IMR-90 (cell line): Measurements from ENCODE around the gene PRR33. TPM values are rescaled to one million over a fixed set of nuclear protein-coding genes. Genes with fewer than 3 reads are reported as not detected.

ENCODE experiments used
- ATAC-seq: fragments of 200-7000 bp; cut with Tn5 transposase; 2 replicates; pipeline ENCODE4 v1.9.1; 2020; ENCODE audit warnings: low read depth, mild to moderate bottlenecking, moderate library complexity
- BruUV-seq: library from RNA; stranded (reverse); fragments of 400-500 nt; replicated peaks from 2 replicates; lab custom pipeline; 2021; lab: Mats Ljungman, UMichigan
- CTCF ChIA-PET: fragments of 300-600 bp; formaldehyde crosslinking; extraction: SDS; loops from one replicate; lab custom pipeline; 2021; ENCODE audit warnings: antibody characterized with exemption; lab: Yijun Ruan, JAX
- POLR2A ChIA-PET: fragments of 300-600 bp; sonication (Branson Sonifier 250); formaldehyde crosslinking; loops from one replicate; lab custom pipeline; 2022; ENCODE audit warnings: antibody characterized with exemption; ENCODE audit not compliant: unreplicated experiment; lab: Charles Lee
- DNase-seq: peaks from one replicate; pipeline ENCODE4 v3.0.0; 2013
- H2AFZ ChIP-seq: replicated peaks from 2 replicates; pipeline ENCODE3; 2013; ENCODE audit warnings: low read length, mild to moderate bottlenecking; ENCODE audit not compliant: poor library complexity
- H2AK5ac ChIP-seq: 2 replicates; pipeline ENCODE4 v1.6.1; 2013; ENCODE audit warnings: low read depth, low read length, inconsistent platforms
- H2AK9ac ChIP-seq: replicated peaks from 2 replicates; pipeline ENCODE3; 2013; ENCODE audit warnings: mild to moderate bottlenecking, low read depth, low read length, moderate library complexity; ENCODE audit not compliant: poor library complexity
- H2BK120ac ChIP-seq: 2 replicates; pipeline ENCODE4 v1.6.1; 2013; ENCODE audit warnings: low read depth, low read length, inconsistent platforms
- H2BK15ac ChIP-seq: 3 replicates; pipeline ENCODE4 v1.6.1; 2013; ENCODE audit warnings: low read depth, low read length, inconsistent platforms
- H2BK20ac ChIP-seq: 2 replicates; pipeline ENCODE4 v1.6.1; 2013; ENCODE audit warnings: low read depth, mild to moderate bottlenecking, inconsistent platforms, low read length, moderate library complexity
- H2BK5ac ChIP-seq: 2 replicates; pipeline ENCODE4 v1.6.1; 2013; ENCODE audit warnings: mild to moderate bottlenecking, low read depth, low read length, inconsistent platforms; ENCODE audit not compliant: poor library complexity, severe bottlenecking
- H3K14ac ChIP-seq: replicated peaks from 2 replicates; pipeline ENCODE4 v1.6.1; 2013; ENCODE audit warnings: low read depth, low read length, inconsistent platforms
- H3K18ac ChIP-seq: 2 replicates; pipeline ENCODE4 v1.6.1; 2013; ENCODE audit warnings: low read depth, low read length, control low read depth
- H3K23ac ChIP-seq: 2 replicates; pipeline ENCODE4 v1.6.1; 2013; ENCODE audit warnings: low read depth, low read length, inconsistent platforms
- H3K27ac ChIP-seq: 2 replicates; pipeline ENCODE4 v1.5.1; 2013; ENCODE audit warnings: mild to moderate bottlenecking, control low read depth, low read length; ENCODE audit not compliant: insufficient read depth
- H3K27me3 ChIP-seq: 2 replicates; pipeline ENCODE4 v1.6.1; 2013; ENCODE audit warnings: low read length; ENCODE audit not compliant: control insufficient read depth, insufficient read depth
- H3K36me3 ChIP-seq: 2 replicates; pipeline ENCODE4 v1.6.1; 2013; ENCODE audit warnings: low read length, mixed read lengths; ENCODE audit not compliant: control insufficient read depth, insufficient read depth
- H3K4ac ChIP-seq: 2 replicates; pipeline ENCODE4 v1.6.1; 2013; ENCODE audit warnings: low read depth, low read length, inconsistent platforms
- H3K4me1 ChIP-seq: 2 replicates; pipeline ENCODE4 v1.6.1; 2013; ENCODE audit warnings: low read length, mixed read lengths; ENCODE audit not compliant: control insufficient read depth, insufficient read depth
- H3K4me2 ChIP-seq: 2 replicates; pipeline ENCODE4 v1.6.1; 2013; ENCODE audit warnings: low read depth, mild to moderate bottlenecking, control low read depth, low read length, moderate library complexity
- H3K4me3 ChIP-seq: 2 replicates; pipeline ENCODE4 v1.5.1; 2013; ENCODE audit warnings: low read depth, mild to moderate bottlenecking, control low read depth, low read length, moderate library complexity; ENCODE audit not compliant: insufficient read depth
- H3K56ac ChIP-seq: 2 replicates; pipeline ENCODE4 v1.6.1; 2013; ENCODE audit warnings: low read length, inconsistent platforms; ENCODE audit not compliant: insufficient read depth; ENCODE audit errors: extremely low read depth
- H3K79me1 ChIP-seq, 2 experiments: 2 replicates each; pipeline ENCODE4 v1.6.1; 2013; ENCODE audit warnings: low read length in 2 of 2, inconsistent platforms in 1 of 2, low read depth in 1 of 2
- H3K9ac ChIP-seq: 2 replicates; pipeline ENCODE4 v1.6.1; 2013; ENCODE audit warnings: low read depth, low read length, control low read depth
- H3K9me1 ChIP-seq: 2 replicates; pipeline ENCODE4 v1.6.1; 2013; ENCODE audit warnings: low read length, inconsistent platforms; ENCODE audit not compliant: insufficient read depth
- H3K9me3 ChIP-seq: 2 replicates; pipeline ENCODE4 v1.6.1; 2013; ENCODE audit warnings: low read length; ENCODE audit not compliant: control insufficient read depth, insufficient read depth
- H4K20me1 ChIP-seq: 2 replicates; pipeline ENCODE4 v1.6.1; 2013; ENCODE audit warnings: low read length, inconsistent platforms; ENCODE audit not compliant: insufficient read depth
- H4K5ac ChIP-seq: 2 replicates; pipeline ENCODE4 v1.6.1; 2013; ENCODE audit warnings: mild to moderate bottlenecking, low read depth, low read length, control low read depth
- H4K8ac ChIP-seq, 2 experiments: 2 replicates each; pipeline ENCODE4 v1.6.1; 2013; ENCODE audit warnings: low read depth in 2 of 2, low read length in 2 of 2, control low read depth in 1 of 2, inconsistent platforms in 1 of 2
- H4K91ac ChIP-seq: 2 replicates; pipeline ENCODE4 v1.6.1; 2013; ENCODE audit warnings: low read depth, low read length, inconsistent platforms; ENCODE audit not compliant: insufficient read depth
- BHLHE40 ChIP-seq: fragments of 150-350 bp; IDR thresholded peaks from 2 replicates; pipeline ENCODE4 v1.6.1; 2016; ENCODE audit warnings: mild to moderate bottlenecking, low read depth, low read length
- CEBPB ChIP-seq: IDR thresholded peaks from 2 replicates; pipeline ENCODE4 v1.6.1; 2012; ENCODE audit warnings: low read depth, low read length, improper control_type of control experiment
- CHD1 ChIP-seq: IDR thresholded peaks from 2 replicates; pipeline ENCODE4 v1.6.1; 2012; ENCODE audit warnings: low read depth, low read length, improper control_type of control experiment
- FOS ChIP-seq: fragments of 150-350 bp; IDR thresholded peaks from 2 replicates; pipeline ENCODE4 v1.6.1; 2016; ENCODE audit warnings: low read depth, low read length
- MAFK ChIP-seq: IDR thresholded peaks from 2 replicates; pipeline ENCODE4 v1.6.1; 2012; ENCODE audit warnings: low read depth, low read length, improper control_type of control experiment
- MAZ ChIP-seq: IDR thresholded peaks from 2 replicates; pipeline ENCODE4 v1.6.1; 2012; ENCODE audit warnings: low read depth, mild to moderate bottlenecking, low read length, improper control_type of control experiment, moderate library complexity, borderline replicate concordance
- MXI1 ChIP-seq: IDR thresholded peaks from 2 replicates; pipeline ENCODE4 v1.6.1; 2012; ENCODE audit warnings: low read depth, mild to moderate bottlenecking, low read length, moderate library complexity, borderline replicate concordance
- NFE2L2 ChIP-seq: fragments of 150-350 bp; IDR thresholded peaks from 2 replicates; pipeline ENCODE4 v1.6.1; 2016; ENCODE audit warnings: low read depth, mild to moderate bottlenecking, low read length
- POLR2A ChIP-seq: IDR thresholded peaks from 2 replicates; pipeline ENCODE4 v1.6.1; 2012; ENCODE audit warnings: mild to moderate bottlenecking, low read depth, low read length
- RAD21 ChIP-seq: IDR thresholded peaks from 2 replicates; pipeline ENCODE4 v1.6.1; 2012; ENCODE audit warnings: low read length, improper control_type of control experiment
- RCOR1 ChIP-seq: IDR thresholded peaks from 2 replicates; pipeline ENCODE4 v1.6.1; 2012; ENCODE audit warnings: mild to moderate bottlenecking, low read length, improper control_type of control experiment; ENCODE audit not compliant: insufficient replicate concordance
- RFX5 ChIP-seq: IDR thresholded peaks from 2 replicates; pipeline ENCODE4 v1.8.0; 2012; ENCODE audit warnings: low read depth, mild to moderate bottlenecking, low read length, moderate library complexity
- SMC3 ChIP-seq: fragments of 150-350 bp; IDR thresholded peaks from 2 replicates; pipeline ENCODE4 v1.6.1; 2016; ENCODE audit warnings: low read depth, mild to moderate bottlenecking, antibody characterized with exemption, low read length, moderate library complexity
- WGBS, 2 experiments: methylation state at CpG; one replicate each; pipeline versions ENCODE4 v1.1.5 to v1.1.7; 2013; ENCODE audit warnings: missing lambda C conversion rate in 2 of 2; ENCODE audit not compliant: insufficient read length in 1 of 2; ENCODE audit errors: extremely low coverage in 2 of 2; 5-methylcytosine and 5-hydroxymethylcytosine counted together
- dilution Hi-C: fragments of 300-500 bp; cut with HindIII; formaldehyde crosslinking; loops from one replicate; pipeline ENCODE4 v1.14.3; 2018; ENCODE audit warnings: low sequenced_read_pairs; ENCODE audit not compliant: unreplicated experiment
- in situ Hi-C: fragments of 300-500 bp; cut with MboI; formaldehyde crosslinking; loops from 3 replicates; pipeline ENCODE4 v1.14.3; 2019; ENCODE audit warnings: low sequenced_read_pairs, inconsistent platforms, mixed read lengths
- intact Hi-C: fragments of 100-400 bp; cut with micrococcal nuclease; formaldehyde crosslinking; loops from 2 replicates; pipeline ENCODE4 v1.10.0; 2022
- polyA plus RNA-seq, 3 experiments: library from polyadenylated mRNA; depleted of rRNA; stranded (reverse); fragments of >200 nt; gene quantifications; 2 replicates each; pipeline ENCODE4 v1.2.3, GENCODE V29; 2012; ENCODE audit warnings: low replicate concordance in 1 of 3
- total RNA-seq: library from RNA; depleted of rRNA; stranded (reverse); fragments of >200 nt; gene quantifications from 2 replicates; pipeline ENCODE4 v1.2.3, GENCODE V29; 2012
- TF ChIP-seq, protein P1 (sequence below): fragments of 150-350 bp; IDR thresholded peaks from 2 replicates; pipeline ENCODE4 v1.6.1; 2016; ENCODE audit warnings: low read depth, mild to moderate bottlenecking, low read length, moderate library complexity, borderline replicate concordance
- TF ChIP-seq, protein P2 (sequence below): conservative IDR thresholded peaks from 2 replicates; pipeline ENCODE4 v1.5.1; 2012; ENCODE audit warnings: mild to moderate bottlenecking, low read depth, low read length, improper control_type of control experiment
- TF ChIP-seq, protein P3 (sequence below): fragments of 150-350 bp; IDR thresholded peaks from 2 replicates; pipeline ENCODE4 v1.6.1; 2017; ENCODE audit warnings: mild to moderate bottlenecking, antibody characterized with exemption, low read length, low read depth

The PRR33 gene
- total and polyA plus RNA-seq, 2 of the 4 experiments (the other 2 are of a cell fraction): not detected

DNA sequence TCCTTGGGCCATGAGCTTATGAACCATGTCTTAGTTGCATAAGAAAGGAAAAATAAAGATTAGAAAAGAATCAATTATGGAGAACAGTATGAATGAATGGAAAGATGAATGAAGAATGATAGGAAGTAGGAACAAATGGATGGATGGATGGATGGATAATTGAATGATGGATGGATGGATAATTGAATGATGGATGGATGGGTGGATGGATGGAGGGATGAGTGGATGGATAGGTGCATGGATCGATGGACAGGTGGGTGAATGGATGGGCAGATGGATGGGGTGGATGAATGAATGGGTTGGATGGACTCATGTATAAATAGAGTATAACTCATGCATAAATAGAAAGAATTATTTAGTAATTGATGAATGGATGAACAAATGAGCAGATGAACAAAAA is 31.6 kb downstream of the PRR33 start:
- DNase-seq (no peak), ATAC-seq (no peak)
- H2AFZ ChIP-seq: no peak overlapping the region
- no peak overlapping the region for H4K5ac ChIP-seq
- H3K27ac ChIP-seq: no peak overlapping the region
- peaks cover 26% of the 10 kb centered on the region for H3K27me3 ChIP-seq
- intact Hi-C loops: no loop called here
- no peak overlapping the region for H3K14ac ChIP-seq
- CTCF ChIA-PET: no interaction called here
- in situ Hi-C loops: no loop called here
- dilution Hi-C loops: no loop called here
- no peak overlapping the region for H2AK9ac ChIP-seq
- H3K9ac ChIP-seq: no peak overlapping the region
- TF ChIP-seq RAD21 (no peak), NFE2L2 (no peak), FOS (no peak), POLR2A (no peak), MAFK (no peak), RFX5 (no peak), CHD1 (no peak), MAZ (no peak), BHLHE40 (no peak), SMC3 (no peak), RCOR1 (no peak), CEBPB (no peak), MXI1 (no peak)
- TF ChIP-seq, protein P1, sequence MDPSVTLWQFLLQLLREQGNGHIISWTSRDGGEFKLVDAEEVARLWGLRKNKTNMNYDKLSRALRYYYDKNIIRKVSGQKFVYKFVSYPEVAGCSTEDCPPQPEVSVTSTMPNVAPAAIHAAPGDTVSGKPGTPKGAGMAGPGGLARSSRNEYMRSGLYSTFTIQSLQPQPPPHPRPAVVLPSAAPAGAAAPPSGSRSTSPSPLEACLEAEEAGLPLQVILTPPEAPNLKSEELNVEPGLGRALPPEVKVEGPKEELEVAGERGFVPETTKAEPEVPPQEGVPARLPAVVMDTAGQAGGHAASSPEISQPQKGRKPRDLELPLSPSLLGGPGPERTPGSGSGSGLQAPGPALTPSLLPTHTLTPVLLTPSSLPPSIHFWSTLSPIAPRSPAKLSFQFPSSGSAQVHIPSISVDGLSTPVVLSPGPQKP: no peak
- TF ChIP-seq, protein P2, sequence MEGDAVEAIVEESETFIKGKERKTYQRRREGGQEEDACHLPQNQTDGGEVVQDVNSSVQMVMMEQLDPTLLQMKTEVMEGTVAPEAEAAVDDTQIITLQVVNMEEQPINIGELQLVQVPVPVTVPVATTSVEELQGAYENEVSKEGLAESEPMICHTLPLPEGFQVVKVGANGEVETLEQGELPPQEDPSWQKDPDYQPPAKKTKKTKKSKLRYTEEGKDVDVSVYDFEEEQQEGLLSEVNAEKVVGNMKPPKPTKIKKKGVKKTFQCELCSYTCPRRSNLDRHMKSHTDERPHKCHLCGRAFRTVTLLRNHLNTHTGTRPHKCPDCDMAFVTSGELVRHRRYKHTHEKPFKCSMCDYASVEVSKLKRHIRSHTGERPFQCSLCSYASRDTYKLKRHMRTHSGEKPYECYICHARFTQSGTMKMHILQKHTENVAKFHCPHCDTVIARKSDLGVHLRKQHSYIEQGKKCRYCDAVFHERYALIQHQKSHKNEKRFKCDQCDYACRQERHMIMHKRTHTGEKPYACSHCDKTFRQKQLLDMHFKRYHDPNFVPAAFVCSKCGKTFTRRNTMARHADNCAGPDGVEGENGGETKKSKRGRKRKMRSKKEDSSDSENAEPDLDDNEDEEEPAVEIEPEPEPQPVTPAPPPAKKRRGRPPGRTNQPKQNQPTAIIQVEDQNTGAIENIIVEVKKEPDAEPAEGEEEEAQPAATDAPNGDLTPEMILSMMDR: no peak
- TF ChIP-seq, protein P3, sequence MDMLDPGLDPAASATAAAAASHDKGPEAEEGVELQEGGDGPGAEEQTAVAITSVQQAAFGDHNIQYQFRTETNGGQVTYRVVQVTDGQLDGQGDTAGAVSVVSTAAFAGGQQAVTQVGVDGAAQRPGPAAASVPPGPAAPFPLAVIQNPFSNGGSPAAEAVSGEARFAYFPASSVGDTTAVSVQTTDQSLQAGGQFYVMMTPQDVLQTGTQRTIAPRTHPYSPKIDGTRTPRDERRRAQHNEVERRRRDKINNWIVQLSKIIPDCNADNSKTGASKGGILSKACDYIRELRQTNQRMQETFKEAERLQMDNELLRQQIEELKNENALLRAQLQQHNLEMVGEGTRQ: no peak
- no peak overlapping the region for H3K4ac ChIP-seq
- no peak overlapping the region for H4K8ac ChIP-seq
- H3K9me1 ChIP-seq: peaks cover 4% of the 10 kb centered on the region
- BruUV-seq: no TSS peak
- no peak overlapping the region for H3K23ac ChIP-seq
- no peak overlapping the region for H3K4me2 ChIP-seq
- H2AK5ac ChIP-seq: no peak overlapping the region
- H2BK120ac ChIP-seq: no peak overlapping the region
- no peaks in the 10 kb centered on the region for H3K36me3 ChIP-seq
- H2BK20ac ChIP-seq: no peak overlapping the region
- POLR2A ChIA-PET: no interaction called here
- no peak overlapping the region for H3K56ac ChIP-seq
- peaks cover 14% of the 10 kb centered on the region for H3K4me1 ChIP-seq
- H3K79me1 ChIP-seq: no peaks in the 10 kb centered on the region
- H2BK5ac ChIP-seq: no peak overlapping the region
- H2BK15ac ChIP-seq: no peak overlapping the region
- H3K4me3 ChIP-seq: no peak overlapping the region
- H3K9me3 ChIP-seq: no peaks in the 10 kb centered on the region
- H4K20me1 ChIP-seq: no peaks in the 10 kb centered on the region
- H4K91ac ChIP-seq: no peak overlapping the region
- no CpG with 5 or more reads among the region's 1 CpG for WGBS, 2 experiments
- no peak overlapping the region for H3K18ac ChIP-seq
